HepG2 (cell line): ENCODE data around the gene METRN. TPM values are rescaled to one million over a fixed set of nuclear protein-coding genes. Genes with fewer than 3 reads are reported as not detected.
A peak's percentile ranks its signal among the peaks of the same experiment; 100 is the strongest.

ENCODE experiments used
- EEA1 ChIP-seq: sonication (generic); formaldehyde crosslinking; IDR thresholded peaks from 2 replicates; pipeline ENCODE4 v1.5.1; 2020; ENCODE audit warnings: mild to moderate bottlenecking, missing genetic modification reagents, borderline replicate concordance
- KDM2A ChIP-seq: sonication (generic); formaldehyde crosslinking; IDR thresholded peaks from 2 replicates; pipeline ENCODE4 v1.4.0; 2020; ENCODE audit warnings: low read depth, missing genetic modification reagents, borderline replicate concordance
- MIER3 ChIP-seq: IDR thresholded peaks from 2 replicates; pipeline ENCODE4 v1.6.1; 2016; ENCODE audit warnings: missing compliant biosample characterization, borderline replicate concordance
- PAWR ChIP-seq: sonication (generic); formaldehyde crosslinking; IDR thresholded peaks from 2 replicates; pipeline ENCODE4 v1.4.0; 2020; ENCODE audit warnings: missing genetic modification reagents, mild to moderate bottlenecking, borderline replicate concordance
- SMAD9 ChIP-seq: sonication (generic); formaldehyde crosslinking; IDR thresholded peaks from 2 replicates; pipeline ENCODE4 v1.5.1; 2020; ENCODE audit warnings: mild to moderate bottlenecking, missing genetic modification reagents
- STAT6 ChIP-seq: sonication (generic); formaldehyde crosslinking; IDR thresholded peaks from 2 replicates; pipeline ENCODE4 v1.4.0; 2020; ENCODE audit warnings: missing genetic modification reagents, mild to moderate bottlenecking, borderline replicate concordance
- ZMYM4 ChIP-seq: sonication (generic); formaldehyde crosslinking; IDR thresholded peaks from 2 replicates; pipeline ENCODE4 v1.8.1; 2023; ENCODE audit warnings: mild to moderate bottlenecking, missing genetic modification reagents
- ZNF260 ChIP-seq: sonication (generic); formaldehyde crosslinking; IDR thresholded peaks from 2 replicates; pipeline ENCODE4 v1.4.0; 2020; ENCODE audit warnings: missing genetic modification reagents, low read depth, mild to moderate bottlenecking, borderline replicate concordance
- ZNF557 ChIP-seq: sonication (generic); formaldehyde crosslinking; IDR thresholded peaks from 2 replicates; pipeline ENCODE4 v1.4.0; 2020; ENCODE audit warnings: missing genetic modification reagents
- ZNF687 ChIP-seq: sonication (generic); formaldehyde crosslinking; IDR thresholded peaks from 2 replicates; pipeline ENCODE4 v1.5.1; 2020; ENCODE audit warnings: mild to moderate bottlenecking, missing genetic modification reagents, moderate library complexity
- ZNF777 ChIP-seq: sonication (generic); formaldehyde crosslinking; IDR thresholded peaks from 2 replicates; pipeline ENCODE4 v1.4.0; 2020; ENCODE audit warnings: missing genetic modification reagents
- polyA plus RNA-seq, 8 experiments: library from polyadenylated mRNA; depleted of rRNA in 3 of 8; stranded (reverse) in 7 of 8; unstranded in 1 of 8; fragments of >200 nt; fragmentation: Illumina TruSeq in 4 of 8; extraction: Trizol in 4 of 8; gene quantifications; 2 replicates each; pipeline versions ENCODE4 v1.2.1 to v1.2.3, GENCODE V29; 2011 to 2016; ENCODE audit warnings: low read depth in 4 of 8, missing spikeins in 1 of 8, mixed read lengths in 1 of 8; ENCODE audit not compliant: insufficient read depth in 1 of 8
- total RNA-seq, 5 experiments: library from RNA; depleted of rRNA; stranded (reverse); fragments of >200 nt; fragmentation: Illumina TruSeq; extraction: Trizol; gene quantifications; 2 replicates each; pipeline ENCODE4 v1.2.3, GENCODE V29; 2016; ENCODE audit warnings: low read depth in 1 of 5
- TF ChIP-seq, protein P1 (sequence below): sonication (generic); formaldehyde crosslinking; IDR thresholded peaks from 2 replicates; pipeline ENCODE4 v1.4.0; 2020; ENCODE audit warnings: missing genetic modification reagents

Gene METRN
- total and polyA plus RNA-seq, 2 of the 13 experiments (the other 11 are each of a cell fraction or from before 2014, with no cell fraction given) = 25.5 to 46.1 TPM

DNA sequence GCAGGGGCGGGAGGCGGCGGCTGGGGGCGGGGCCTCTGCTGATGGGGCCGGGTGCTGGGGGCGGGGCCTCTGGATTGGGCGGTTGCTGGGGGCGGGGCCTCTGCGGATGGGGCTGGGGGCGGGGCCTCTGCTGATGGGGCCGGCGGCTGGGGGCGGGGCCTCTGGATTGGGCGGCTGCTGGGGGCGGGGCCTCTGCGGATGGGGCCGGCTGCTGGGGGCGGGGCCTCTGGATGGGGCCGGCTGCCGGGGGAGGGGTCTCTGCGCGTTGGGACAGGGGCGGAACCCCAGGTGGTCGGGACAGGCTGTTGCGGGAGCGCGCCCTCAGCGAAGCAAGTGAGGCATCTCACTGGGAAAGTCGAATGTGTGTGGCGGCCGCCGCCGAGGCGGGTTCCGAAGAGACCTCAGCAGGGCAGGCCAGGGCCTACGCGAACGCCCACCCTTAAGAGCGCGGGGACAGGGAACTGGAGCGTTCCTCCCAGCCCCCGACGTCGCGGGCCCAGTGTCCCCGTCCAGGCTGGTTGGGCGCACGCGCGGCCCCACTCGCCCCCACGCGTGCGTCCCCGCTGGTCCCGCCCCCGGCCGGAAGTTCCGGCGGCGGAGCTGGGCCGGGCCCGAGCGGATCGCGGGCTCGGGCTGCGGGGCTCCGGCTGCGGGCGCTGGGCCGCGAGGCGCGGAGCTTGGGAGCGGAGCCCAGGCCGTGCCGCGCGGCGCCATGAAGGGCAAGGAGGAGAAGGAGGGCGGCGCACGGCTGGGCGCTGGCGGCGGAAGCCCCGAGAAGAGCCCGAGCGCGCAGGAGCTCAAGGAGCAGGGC is 34.9 kb upstream of the METRN start, which contains the start of gene STUB1 (continued):
- TF ChIP-seq STAT6 (CRISPR knock-in tag) (no peak), SMAD9 (CRISPR knock-in tag) (no peak), ZNF557 (CRISPR knock-in tag) (0 out of 2 replicates have a peak, but pooled peaks have one; percentile 32), ZNF687 (CRISPR knock-in tag) (peak; percentile 5; the same call in 1 of the 2 replicates), EEA1 (CRISPR knock-in tag) (peak; percentile 55; the same call in 1 of the 2 replicates), ZNF777 (peak; percentile 99), MIER3 (CRISPR knock-in tag) (no peak; the same call in 1 of the 2 replicates), KDM2A (no peak), PAWR (CRISPR knock-in tag) (no peak), ZMYM4 (CRISPR knock-in tag) (peak; percentile 3; the same call in 1 of the 2 replicates), ZNF260 (CRISPR knock-in tag) (no peak)
- TF ChIP-seq, protein P1, sequence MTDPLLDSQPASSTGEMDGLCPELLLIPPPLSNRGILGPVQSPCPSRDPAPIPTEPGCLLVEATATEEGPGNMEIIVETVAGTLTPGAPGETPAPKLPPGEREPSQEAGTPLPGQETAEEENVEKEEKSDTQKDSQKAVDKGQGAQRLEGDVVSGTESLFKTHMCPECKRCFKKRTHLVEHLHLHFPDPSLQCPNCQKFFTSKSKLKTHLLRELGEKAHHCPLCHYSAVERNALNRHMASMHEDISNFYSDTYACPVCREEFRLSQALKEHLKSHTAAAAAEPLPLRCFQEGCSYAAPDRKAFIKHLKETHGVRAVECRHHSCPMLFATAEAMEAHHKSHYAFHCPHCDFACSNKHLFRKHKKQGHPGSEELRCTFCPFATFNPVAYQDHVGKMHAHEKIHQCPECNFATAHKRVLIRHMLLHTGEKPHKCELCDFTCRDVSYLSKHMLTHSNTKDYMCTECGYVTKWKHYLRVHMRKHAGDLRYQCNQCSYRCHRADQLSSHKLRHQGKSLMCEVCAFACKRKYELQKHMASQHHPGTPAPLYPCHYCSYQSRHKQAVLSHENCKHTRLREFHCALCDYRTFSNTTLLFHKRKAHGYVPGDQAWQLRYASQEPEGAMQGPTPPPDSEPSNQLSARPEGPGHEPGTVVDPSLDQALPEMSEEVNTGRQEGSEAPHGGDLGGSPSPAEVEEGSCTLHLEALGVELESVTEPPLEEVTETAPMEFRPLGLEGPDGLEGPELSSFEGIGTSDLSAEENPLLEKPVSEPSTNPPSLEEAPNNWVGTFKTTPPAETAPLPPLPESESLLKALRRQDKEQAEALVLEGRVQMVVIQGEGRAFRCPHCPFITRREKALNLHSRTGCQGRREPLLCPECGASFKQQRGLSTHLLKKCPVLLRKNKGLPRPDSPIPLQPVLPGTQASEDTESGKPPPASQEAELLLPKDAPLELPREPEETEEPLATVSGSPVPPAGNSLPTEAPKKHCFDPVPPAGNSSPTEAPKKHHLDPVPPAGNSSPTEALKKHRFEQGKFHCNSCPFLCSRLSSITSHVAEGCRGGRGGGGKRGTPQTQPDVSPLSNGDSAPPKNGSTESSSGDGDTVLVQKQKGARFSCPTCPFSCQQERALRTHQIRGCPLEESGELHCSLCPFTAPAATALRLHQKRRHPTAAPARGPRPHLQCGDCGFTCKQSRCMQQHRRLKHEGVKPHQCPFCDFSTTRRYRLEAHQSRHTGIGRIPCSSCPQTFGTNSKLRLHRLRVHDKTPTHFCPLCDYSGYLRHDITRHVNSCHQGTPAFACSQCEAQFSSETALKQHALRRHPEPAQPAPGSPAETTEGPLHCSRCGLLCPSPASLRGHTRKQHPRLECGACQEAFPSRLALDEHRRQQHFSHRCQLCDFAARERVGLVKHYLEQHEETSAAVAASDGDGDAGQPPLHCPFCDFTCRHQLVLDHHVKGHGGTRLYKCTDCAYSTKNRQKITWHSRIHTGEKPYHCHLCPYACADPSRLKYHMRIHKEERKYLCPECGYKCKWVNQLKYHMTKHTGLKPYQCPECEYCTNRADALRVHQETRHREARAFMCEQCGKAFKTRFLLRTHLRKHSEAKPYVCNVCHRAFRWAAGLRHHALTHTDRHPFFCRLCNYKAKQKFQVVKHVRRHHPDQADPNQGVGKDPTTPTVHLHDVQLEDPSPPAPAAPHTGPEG (CRISPR knock-in tag) = no peak; the same call in 1 of the 2 replicates
